ENCODE measurements around the gene TTF1. TPM values are rescaled to one million over a fixed set of nuclear protein-coding genes. Genes with fewer than 3 reads are reported as not detected.

The TTF1 gene
- total RNA-seq, 2 experiments from 2014 or later = 12.4 to 12.8 TPM

- Mint-ChIP-seq H3K4me3 (peak within 1 kb of the TSS; percentile 94), H3K36me3 (ENCODE audit: low read depth) (peaks cover 55% of the 10 kb centered on the region), H3K27ac (peak within 1 kb of the TSS; percentile 91), H3K9me3 (no peaks in the 10 kb centered on the region), H3K4me1 (ENCODE audit: low read depth) (peaks cover 47% of the 10 kb centered on the region), H3K27me3 (no peaks in the 10 kb centered on the region)
- ChIA-PET POLR2A (interaction anchor here (0.6 to 2.2 kb wide), 25 partner anchors 14 to 1348 kb away, joined by 3 to 11 read pairs (median 3); partner anchors contain the start of genes CFAP77, GTF3C4, GTF3C5 and NUP214), CTCF (no interaction called here)
- Histone ChIP-seq H3K36me3 (ENCODE audit: insufficient read depth, low read length) (peaks cover 19% of the 10 kb centered on the region), H3K4me3 (ENCODE audit: low read length) (peak within 1 kb of the TSS; percentile 74), H3K27ac (ENCODE audit: low read depth in 1 of 2, low read length in 2 of 2) (peak within 1 kb of the TSS; percentile 91 to 96), H3K9me3 (ENCODE audit: control insufficient read depth in 1 of 2, insufficient read depth in 1 of 2, low read length in 2 of 2) (peaks cover 0 to 5% of the 10 kb centered on the region in 2 experiments), H3K4me1 (ENCODE audit: insufficient read depth, low read length) (peaks cover 41% of the 10 kb centered on the region), H3K27me3 (ENCODE audit: control insufficient read depth in 1 of 2, insufficient read depth in 2 of 2, low read length in 2 of 2) (no peaks in the 10 kb centered on the region)
- peak; percentile 88 to 99 (median 96) for DNase-seq
- no peak for TF ChIP-seq CTCF (IDR thresholded peaks at IDR 0.05)
- ATAC-seq (ENCODE audit: poor library complexity) = peak; percentile 82
- intact Hi-C loops (cut with DNase I, micrococcal nuclease) = loop anchor here (1.0 to 10.0 kb wide), 5 partner anchors 52 to 773 kb away; partner anchors contain the start of genes TSC1 (in 1 of the 2) and TTF1 (in 1 of the 2)
Observed at GRCh38 chr9:132354637-132355355, 51.8 kb downstream of the TTF1 start, which contains the start of gene SETX. SETX (minus strand) TSS chr9:132354986; CDS start chr9:132349428, 5,558 bp downstream.

DNA sequence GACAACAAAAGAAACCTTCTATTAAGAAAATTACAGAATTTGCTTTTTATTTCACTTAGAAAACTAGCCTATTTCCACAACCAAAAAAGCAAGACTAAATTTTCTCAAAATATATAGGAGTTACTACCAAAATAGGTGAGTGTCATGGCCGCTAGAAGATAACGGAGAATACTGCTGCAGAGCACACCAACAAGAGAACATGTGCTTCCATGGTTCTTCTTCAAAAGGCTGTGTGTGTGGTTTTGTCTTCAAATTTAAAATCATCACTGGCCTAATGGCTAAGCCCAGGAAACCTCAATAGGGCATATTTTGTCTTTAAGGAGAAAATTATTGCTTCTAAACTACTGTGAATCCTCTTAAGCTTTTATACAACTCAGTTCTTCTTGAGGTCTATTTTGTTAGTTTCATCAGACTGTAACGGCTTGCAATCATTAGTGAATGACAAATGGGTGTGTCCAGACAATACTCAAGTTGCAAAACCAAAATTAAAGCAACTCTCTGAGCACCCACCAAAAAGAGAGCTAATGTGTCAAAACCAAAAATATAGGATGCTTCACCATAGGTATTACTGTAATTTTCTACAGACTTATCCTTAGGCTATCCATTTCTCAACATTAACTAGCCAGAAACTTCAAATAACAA is 55.1 kb downstream of the TTF1 start:
- H3K4me1 ChIP-seq (ENCODE audit: insufficient read depth, low read length) = peaks cover 53% of the 10 kb centered on the region
- H3K27me3 Mint-ChIP-seq = no peaks in the 10 kb centered on the region

More for the DNA sequence above, 55.1 kb downstream of the TTF1 start:
- no peak for TF ChIP-seq CTCF (IDR thresholded peaks at IDR 0.05)
- H3K27me3 ChIP-seq (ENCODE audit: control insufficient read depth in 1 of 2, insufficient read depth in 2 of 2, low read length in 2 of 2) = no peaks in the 10 kb centered on the region
- H3K27ac Mint-ChIP-seq = peak overlapping the region; percentile 91
- H3K4me3 Mint-ChIP-seq = peak overlapping the region; percentile 94
- peaks cover 58% of the 10 kb centered on the region for H3K4me1 Mint-ChIP-seq (ENCODE audit: low read depth)
- no peaks in the 10 kb centered on the region for H3K9me3 Mint-ChIP-seq
- DNase-seq (no peak), ATAC-seq (ENCODE audit: poor library complexity) (no peak)
- H3K36me3 ChIP-seq (ENCODE audit: insufficient read depth, low read length) = peaks cover 51% of the 10 kb centered on the region
- intact Hi-C loops (cut with DNase I, micrococcal nuclease) = loop anchor here (2.0 to 10.0 kb wide), 3 partner anchors 55 to 593 kb away; partner anchors contain the start of genes TSC1 (in 1 of the 2) and TTF1 (in 1 of the 2)
- peak overlapping the region; percentile 37 for H3K4me3 ChIP-seq (ENCODE audit: low read length)
- POLR2A ChIA-PET = interaction anchor here (1.1 to 1.8 kb wide), 4 partner anchors 34 to 1226 kb away, joined by 3 to 8 read pairs (median 4); partner anchors contain the start of gene NUP214
- peak overlapping the region; percentile 43 to 96 for H3K27ac ChIP-seq (ENCODE audit: low read depth in 1 of 2, low read length in 2 of 2)
- H3K36me3 Mint-ChIP-seq (ENCODE audit: low read depth) = peaks cover 84% of the 10 kb centered on the region
- CTCF ChIA-PET = interaction anchor here (2.3 kb wide), 1 partner anchor 15 kb away, joined by 5 read pairs; no protein-coding TSS in a partner anchor
- peaks cover 0 to 5% of the 10 kb centered on the region in 2 experiments for H3K9me3 ChIP-seq (ENCODE audit: control insufficient read depth in 1 of 2, insufficient read depth in 1 of 2, low read length in 2 of 2)
